Kidney (tissue), 14 donors: ENCODE results near the gene RBP7. TPM values are rescaled to one million over a fixed set of nuclear protein-coding genes. Genes with fewer than 3 reads are reported as not detected.
"Not testable (repeated sequence)": the region's sequence is repeated elsewhere in the genome, so short reads cannot be mapped to it uniquely, and the experiment has no call there.

Experiments used
- DNase-seq, 5 donors: peaks; one replicate each; pipeline ENCODE4 v3.0.0-alpha.2; 2013 to 2020
- FAIRE-seq: peaks from 2 replicates; lab custom pipeline; 2012; peaks lifted over from hg19 to GRCh38; lab: Jason Lieb, UNC
- H3K27ac ChIP-seq, 2 donors: one replicate each; pipeline ENCODE4 v1.7.0; 2013; ENCODE audit warnings: low read depth in 2 of 2, low read length in 2 of 2, inconsistent platforms in 1 of 2
- H3K27me3 ChIP-seq: one replicate; pipeline ENCODE4 v1.7.1; 2013; ENCODE audit warnings: low read length, inconsistent platforms; ENCODE audit not compliant: control insufficient read depth, insufficient read depth
- H3K36me3 ChIP-seq, 3 donors: one replicate each; pipeline versions ENCODE4 v1.7.0 to v1.7.1; 2013; ENCODE audit warnings: low read length in 3 of 3, control low read depth in 1 of 3, inconsistent platforms in 1 of 3; ENCODE audit not compliant: insufficient read depth in 3 of 3, control insufficient read depth in 2 of 3
- H3K4me1 ChIP-seq, 3 donors: one replicate each; pipeline versions ENCODE4 v1.7.0 to v1.7.1; 2013; ENCODE audit warnings: low read length in 3 of 3, inconsistent platforms in 1 of 3, low read depth in 1 of 3; ENCODE audit not compliant: control insufficient read depth in 2 of 3, insufficient read depth in 2 of 3
- H3K4me3 ChIP-seq, 3 donors: one replicate each; pipeline versions ENCODE4 v1.7.0 to v1.8.1; 2013; ENCODE audit warnings: low read length in 3 of 3, control low read depth in 1 of 3, inconsistent platforms in 1 of 3
- H3K9ac ChIP-seq, 3 donors: one replicate each; pipeline versions ENCODE4 v1.7.0 to v1.7.1; 2013; ENCODE audit warnings: low read length in 3 of 3, control low read depth in 1 of 3, inconsistent platforms in 1 of 3
- H3K9me3 ChIP-seq, 3 donors: one replicate each; pipeline versions ENCODE4 v1.7.0 to v1.7.1; 2013; ENCODE audit warnings: low read length in 3 of 3, control low read depth in 1 of 3, inconsistent platforms in 1 of 3; ENCODE audit not compliant: control insufficient read depth in 2 of 3, insufficient read depth in 1 of 3
- intact Hi-C: fragments of 100-400 bp; cut with DNase I; formaldehyde crosslinking; loops from one replicate; pipeline ENCODE4 v1.11.1; 2022
- polyA plus RNA-seq: library from polyadenylated mRNA; stranded (reverse); fragments of 350-450 nt; fragmentation: Illumina TruSeq; extraction: RNeasy Lipid Tissue Mini Kit (QIAGEN cat#74804); gene quantifications from one replicate; pipeline ENCODE4 v1.2.3, GENCODE V29; 2014; ENCODE audit warnings: low read depth, low replicate concordance; ENCODE audit not compliant: insufficient read depth
- total RNA-seq: library from RNA; stranded (reverse); fragmentation: NEBNext Ultra II Directional; extraction: Animal tissue kit (Norgen Biotek cat#: 25700); gene quantifications from one replicate; pipeline ENCODE4 v1.2.1, GENCODE V29; 2021
- TF ChIP-seq, protein P1 (sequence below): IDR thresholded peaks from 3 replicates; pipeline ENCODE4 v1.5.1; 2012; ENCODE audit warnings: mild to moderate bottlenecking, moderate library complexity, borderline replicate concordance; ENCODE audit not compliant: insufficient read depth; ENCODE audit errors: extremely low read depth
- donor health status: control.
- donor health status: control.
- donor health status: control.
- donor health status: control.
- donor health status: control.
- donor health status: DM: yes; HTN: yes; CAD: no.
- donor health status: Normal renal cell carcinoma (clear cell type).

Gene RBP7
- total and polyA plus RNA-seq, 2 donors from 2014 or later, result 21.2 to 49.3 TPM

- intact Hi-C loops, result no loop called here
- Histone ChIP-seq H3K36me3 (no peaks in the 10 kb centered on the region), H3K27ac (no peak overlapping the region), H3K4me3 (no peak overlapping the region), H3K9me3 (no peaks in the 10 kb centered on the region), H3K4me1 (no peaks in the 10 kb centered on the region), H3K9ac (no peak overlapping the region), H3K27me3 (no peaks in the 10 kb centered on the region)
- TF ChIP-seq, protein P1, sequence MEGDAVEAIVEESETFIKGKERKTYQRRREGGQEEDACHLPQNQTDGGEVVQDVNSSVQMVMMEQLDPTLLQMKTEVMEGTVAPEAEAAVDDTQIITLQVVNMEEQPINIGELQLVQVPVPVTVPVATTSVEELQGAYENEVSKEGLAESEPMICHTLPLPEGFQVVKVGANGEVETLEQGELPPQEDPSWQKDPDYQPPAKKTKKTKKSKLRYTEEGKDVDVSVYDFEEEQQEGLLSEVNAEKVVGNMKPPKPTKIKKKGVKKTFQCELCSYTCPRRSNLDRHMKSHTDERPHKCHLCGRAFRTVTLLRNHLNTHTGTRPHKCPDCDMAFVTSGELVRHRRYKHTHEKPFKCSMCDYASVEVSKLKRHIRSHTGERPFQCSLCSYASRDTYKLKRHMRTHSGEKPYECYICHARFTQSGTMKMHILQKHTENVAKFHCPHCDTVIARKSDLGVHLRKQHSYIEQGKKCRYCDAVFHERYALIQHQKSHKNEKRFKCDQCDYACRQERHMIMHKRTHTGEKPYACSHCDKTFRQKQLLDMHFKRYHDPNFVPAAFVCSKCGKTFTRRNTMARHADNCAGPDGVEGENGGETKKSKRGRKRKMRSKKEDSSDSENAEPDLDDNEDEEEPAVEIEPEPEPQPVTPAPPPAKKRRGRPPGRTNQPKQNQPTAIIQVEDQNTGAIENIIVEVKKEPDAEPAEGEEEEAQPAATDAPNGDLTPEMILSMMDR, result no peak
- DNase-seq (no peak), FAIRE-seq (no peak)
Measured at GRCh38 chr1:10022656-10023055, 25.6 kb downstream of the RBP7 start.

DNA sequence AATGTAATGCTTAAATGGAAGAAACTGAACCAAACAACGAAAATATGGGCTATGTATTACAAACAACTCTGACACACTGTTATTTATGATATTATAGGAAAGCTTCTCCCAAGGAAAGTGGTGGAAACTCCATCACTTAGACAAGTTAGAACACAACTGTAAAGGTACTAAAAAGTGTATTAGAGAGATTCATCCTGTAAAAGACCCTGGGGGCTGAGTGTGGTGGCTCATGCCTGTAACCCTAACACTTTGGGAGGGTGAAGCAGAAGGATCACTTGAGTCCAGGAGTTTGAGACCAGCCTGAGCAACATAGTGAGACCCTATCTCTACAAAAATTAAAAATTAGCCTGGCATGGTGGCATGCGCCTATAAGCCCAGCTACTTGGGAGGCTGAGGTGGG is 28.3 kb downstream of the RBP7 start:
- Histone ChIP-seq H3K9me3 (no peaks in the 10 kb centered on the region), H3K36me3 (no peaks in the 10 kb centered on the region), H3K9ac (no peak overlapping the region), H3K27me3 (no peaks in the 10 kb centered on the region), H3K4me3 (no peak overlapping the region), H3K4me1 (no peaks in the 10 kb centered on the region), H3K27ac (no peak overlapping the region)
- no peak for DNase-seq
- FAIRE-seq, result no peak
- intact Hi-C loops, result no loop called here
- TF ChIP-seq, protein P1, result no peak

- Histone ChIP-seq H3K4me1 (no peaks in the 10 kb centered on the region), H3K36me3 (no peaks in the 10 kb centered on the region), H3K4me3 (no peak overlapping the region), H3K27ac (no peak overlapping the region), H3K27me3 (no peaks in the 10 kb centered on the region), H3K9me3 (no peaks in the 10 kb centered on the region), H3K9ac (no peak overlapping the region)
- TF ChIP-seq, protein P1, result no peak
- intact Hi-C loops, result no loop called here
- no peak for FAIRE-seq
- no peak for DNase-seq
Measured at GRCh38 chr1:10027027-10027426, 30.0 kb downstream of the RBP7 start.

GRCh38 chr1:10028956-10029500 is 32.0 kb downstream of the RBP7 start:
- H3K9ac ChIP-seq, DNase-seq, H3K4me3 ChIP-seq, intact Hi-C loops, H3K27ac ChIP-seq, H3K27me3 ChIP-seq, FAIRE-seq, H3K9me3 ChIP-seq, H3K36me3 ChIP-seq, H3K4me1 ChIP-seq: not testable (repeated sequence)
